RWPE2 (cell line): ENCODE data around the gene RFXANK.

ENCODE experiments used
- ATAC-seq: fragments of 200-7000 bp; cut with Tn5 transposase; 3 replicates; pipeline ENCODE4 v1.9.1; 2021; ENCODE audit warnings: low read depth
- DNase-seq: peaks from one replicate; pipeline ENCODE4 v3.0.0-alpha.2; 2020; ENCODE audit warnings: low spot score
- H3K27ac ChIP-seq: fragments of 450-650 bp; 2 replicates; pipeline ENCODE4 v1.5.1; 2017; ENCODE audit warnings: mild to moderate bottlenecking; ENCODE audit not compliant: poor library complexity, severe bottlenecking
- H3K27me3 ChIP-seq: fragments of 250-450 bp; sonication (Bioruptor Pico); 2 replicates; pipeline ENCODE4 v1.5.1; 2021; ENCODE audit warnings: mild to moderate bottlenecking, moderate library complexity; ENCODE audit not compliant: insufficient read depth, poor library complexity, severe bottlenecking
- H3K36me3 ChIP-seq: fragments of 250-450 bp; sonication (Bioruptor Pico); 2 replicates; pipeline ENCODE4 v1.5.1; 2020; ENCODE audit warnings: low read depth, mild to moderate bottlenecking, moderate library complexity
- H3K4me1 ChIP-seq: fragments of 250-450 bp; sonication (Bioruptor Pico); 2 replicates; pipeline ENCODE4 v1.5.1; 2021; ENCODE audit warnings: mild to moderate bottlenecking, moderate library complexity; ENCODE audit not compliant: insufficient read depth, poor library complexity, severe bottlenecking
- H3K4me3 ChIP-seq: fragments of 250-450 bp; sonication (Bioruptor Pico); 2 replicates; pipeline ENCODE4 v1.5.1; 2021; ENCODE audit warnings: mild to moderate bottlenecking, moderate library complexity; ENCODE audit not compliant: severe bottlenecking
- H3K9me3 ChIP-seq: fragments of 250-450 bp; sonication (Bioruptor Pico); 2 replicates; pipeline ENCODE4 v1.5.1; 2021; ENCODE audit warnings: mild to moderate bottlenecking, moderate library complexity; ENCODE audit not compliant: severe bottlenecking
- CTCF ChIP-seq: fragments of 450-650 bp; IDR thresholded peaks from one replicate; pipeline ENCODE4 v1.5.1; 2017; ENCODE audit warnings: mild to moderate bottlenecking, moderate library complexity; ENCODE audit not compliant: poor library complexity, severe bottlenecking

RFXANK gene

GRCh38 chr19:19206938-19207337 is 14.9 kb downstream of the RFXANK start:
- no peaks in the 10 kb centered on the region for H3K9me3 ChIP-seq
- no peaks in the 10 kb centered on the region for H3K4me1 ChIP-seq
- no peak for TF ChIP-seq CTCF
- DNase-seq, result no peak
- H3K27me3 ChIP-seq, result peaks cover 9% of the 10 kb centered on the region
- no peak overlapping the region for H3K4me3 ChIP-seq
- H3K36me3 ChIP-seq, result peaks cover 4% of the 10 kb centered on the region; the same call in 1 of the 2 replicates
- ATAC-seq, result no peak
- H3K27ac ChIP-seq, result no peak overlapping the region

GRCh38 chr19:19207637-19208572 is 15.8 kb downstream of the RFXANK start:
- H3K9me3 ChIP-seq, result no peaks in the 10 kb centered on the region
- no peaks in the 10 kb centered on the region for H3K4me1 ChIP-seq
- no peak for TF ChIP-seq CTCF
- no peak overlapping the region for H3K4me3 ChIP-seq
- ATAC-seq (no peak), DNase-seq (no peak)
- no peak overlapping the region for H3K27ac ChIP-seq
- H3K36me3 ChIP-seq, result no peaks in the 10 kb centered on the region
- peaks cover 17% of the 10 kb centered on the region for H3K27me3 ChIP-seq

- no peaks in the 10 kb centered on the region for H3K9me3 ChIP-seq
- H3K27me3 ChIP-seq, result peaks cover 23% of the 10 kb centered on the region
- H3K4me1 ChIP-seq, result no peaks in the 10 kb centered on the region
- no peak overlapping the region for H3K27ac ChIP-seq
- ATAC-seq (no peak), DNase-seq (no peak)
- H3K4me3 ChIP-seq, result no peak overlapping the region
- no peak for TF ChIP-seq CTCF
- no peaks in the 10 kb centered on the region for H3K36me3 ChIP-seq
Observed at GRCh38 chr19:19209372-19209771, 17.3 kb downstream of the RFXANK start.

GRCh38 chr19:19211499-19212420 is 19.7 kb downstream of the RFXANK start, which contains the start of gene NCAN:
Gene NCAN (plus strand): TSS chr19:19211958. CDS start chr19:19216954, 4,996 bp downstream.
- Histone ChIP-seq H3K9me3 (no peaks in the 10 kb centered on the region), H3K36me3 (no peaks in the 10 kb centered on the region), H3K4me1 (no peaks in the 10 kb centered on the region), H3K27me3 (peaks cover 25% of the 10 kb centered on the region), H3K27ac (no peak within 1 kb of the TSS), H3K4me3 (no peak within 1 kb of the TSS)
- no peak for DNase-seq
- TF ChIP-seq CTCF, result no peak
- no peak for ATAC-seq
